HCT116 (cell line): ENCODE data around the gene TMEM87A.

Experiments used
- EZH2phosphoT487 ChIP-seq: fragments of 200-600 bp; IDR thresholded peaks from 2 replicates; pipeline ENCODE4 v1.6.1; 2018; ENCODE audit warnings: antibody characterized with exemption, borderline replicate concordance
- POLR2A ChIP-seq: IDR thresholded peaks from 2 replicates; pipeline ENCODE4 v1.7.0; 2011; ENCODE audit warnings: borderline replicate concordance; ENCODE audit not compliant: insufficient read depth, insufficient read length; ENCODE audit errors: extremely low read depth
- POLR2AphosphoS5 ChIP-seq: IDR thresholded peaks from 2 replicates; pipeline ENCODE4 v1.6.1; 2011; ENCODE audit warnings: mild to moderate bottlenecking, low read depth, low read length, moderate library complexity
- TF ChIP-seq, protein P1 (sequence below), 3 experiments: fragments of 200-600 bp in 1 of 3; sonication (generic) in 1 of 3; IDR thresholded peaks in 2 of 3; conservative IDR thresholded peaks in 1 of 3; 2 replicates each; pipeline ENCODE4 v1.5.1; 2012 to 2017; ENCODE audit warnings: low read depth in 2 of 3, low read length in 2 of 3, antibody characterized with exemption in 1 of 3, borderline replicate concordance in 1 of 3, control low read depth in 1 of 3, mild to moderate bottlenecking in 1 of 3, mixed read lengths in 1 of 3, mixed run types in 1 of 3, moderate library complexity in 1 of 3; ENCODE audit not compliant: insufficient read depth in 1 of 3

DNA sequence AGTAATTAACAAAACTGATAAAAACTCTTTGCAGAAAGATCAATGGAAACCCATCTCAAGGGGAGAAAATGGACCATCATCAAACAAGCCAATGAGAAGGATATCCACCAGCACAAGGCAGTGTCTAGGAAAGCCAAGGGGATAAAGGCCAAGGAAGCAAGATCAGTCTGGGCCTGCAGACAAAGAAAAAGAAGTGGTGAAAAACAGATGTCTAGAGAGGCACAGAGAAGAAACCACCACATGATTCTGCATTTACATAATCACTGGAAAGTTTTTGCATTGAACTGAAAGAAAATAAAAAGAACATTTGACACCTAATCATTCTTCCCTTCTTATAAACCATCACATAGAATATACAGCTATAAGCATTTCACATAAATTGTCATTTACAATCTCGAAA is 42.1 kb downstream of the TMEM87A start:
- TF ChIP-seq, protein P1, sequence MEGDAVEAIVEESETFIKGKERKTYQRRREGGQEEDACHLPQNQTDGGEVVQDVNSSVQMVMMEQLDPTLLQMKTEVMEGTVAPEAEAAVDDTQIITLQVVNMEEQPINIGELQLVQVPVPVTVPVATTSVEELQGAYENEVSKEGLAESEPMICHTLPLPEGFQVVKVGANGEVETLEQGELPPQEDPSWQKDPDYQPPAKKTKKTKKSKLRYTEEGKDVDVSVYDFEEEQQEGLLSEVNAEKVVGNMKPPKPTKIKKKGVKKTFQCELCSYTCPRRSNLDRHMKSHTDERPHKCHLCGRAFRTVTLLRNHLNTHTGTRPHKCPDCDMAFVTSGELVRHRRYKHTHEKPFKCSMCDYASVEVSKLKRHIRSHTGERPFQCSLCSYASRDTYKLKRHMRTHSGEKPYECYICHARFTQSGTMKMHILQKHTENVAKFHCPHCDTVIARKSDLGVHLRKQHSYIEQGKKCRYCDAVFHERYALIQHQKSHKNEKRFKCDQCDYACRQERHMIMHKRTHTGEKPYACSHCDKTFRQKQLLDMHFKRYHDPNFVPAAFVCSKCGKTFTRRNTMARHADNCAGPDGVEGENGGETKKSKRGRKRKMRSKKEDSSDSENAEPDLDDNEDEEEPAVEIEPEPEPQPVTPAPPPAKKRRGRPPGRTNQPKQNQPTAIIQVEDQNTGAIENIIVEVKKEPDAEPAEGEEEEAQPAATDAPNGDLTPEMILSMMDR (IDR thresholded peaks at IDR 0.05 in 2 of 3, conservative IDR thresholded peaks at IDR 0.05 in 1 of 3; ENCODE audit: borderline replicate concordance in 1 of 3, insufficient read depth in 1 of 3, low read depth in 2 of 3, low read length in 2 of 3) = no peak
- TF ChIP-seq EZH2phosphoT487 (no peak), POLR2AphosphoS5 (no peak), POLR2A (no peak)
